D721Med (cell line): Measurements from ENCODE around the gene DTNB.

ENCODE experiments used
- DNase-seq: peaks from one replicate; pipeline ENCODE4 v3.0.0; 2011; ENCODE audit warnings: low spot score; ENCODE audit not compliant: insufficient read length
- FAIRE-seq: peaks from 2 replicates; lab custom pipeline; 2011; peaks lifted over from hg19 to GRCh38; lab: Jason Lieb, UNC
- TF ChIP-seq, protein P1 (sequence below): IDR thresholded peaks from 2 replicates; pipeline ENCODE4 v1.5.1; 2012; ENCODE audit warnings: mild to moderate bottlenecking, control low read depth; ENCODE audit not compliant: insufficient read depth; ENCODE audit errors: missing control alignments

The DTNB gene

GRCh38 chr2:25673300-25674076 lies at the start of gene DTNB:
TSS of gene DTNB (minus strand) at chr2:25673577. CDS start at chr2:25652660, 20,917 bp downstream.
- DNase-seq (peak; percentile 70), FAIRE-seq (no peak)
- TF ChIP-seq, protein P1, sequence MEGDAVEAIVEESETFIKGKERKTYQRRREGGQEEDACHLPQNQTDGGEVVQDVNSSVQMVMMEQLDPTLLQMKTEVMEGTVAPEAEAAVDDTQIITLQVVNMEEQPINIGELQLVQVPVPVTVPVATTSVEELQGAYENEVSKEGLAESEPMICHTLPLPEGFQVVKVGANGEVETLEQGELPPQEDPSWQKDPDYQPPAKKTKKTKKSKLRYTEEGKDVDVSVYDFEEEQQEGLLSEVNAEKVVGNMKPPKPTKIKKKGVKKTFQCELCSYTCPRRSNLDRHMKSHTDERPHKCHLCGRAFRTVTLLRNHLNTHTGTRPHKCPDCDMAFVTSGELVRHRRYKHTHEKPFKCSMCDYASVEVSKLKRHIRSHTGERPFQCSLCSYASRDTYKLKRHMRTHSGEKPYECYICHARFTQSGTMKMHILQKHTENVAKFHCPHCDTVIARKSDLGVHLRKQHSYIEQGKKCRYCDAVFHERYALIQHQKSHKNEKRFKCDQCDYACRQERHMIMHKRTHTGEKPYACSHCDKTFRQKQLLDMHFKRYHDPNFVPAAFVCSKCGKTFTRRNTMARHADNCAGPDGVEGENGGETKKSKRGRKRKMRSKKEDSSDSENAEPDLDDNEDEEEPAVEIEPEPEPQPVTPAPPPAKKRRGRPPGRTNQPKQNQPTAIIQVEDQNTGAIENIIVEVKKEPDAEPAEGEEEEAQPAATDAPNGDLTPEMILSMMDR: no peak

DNA sequence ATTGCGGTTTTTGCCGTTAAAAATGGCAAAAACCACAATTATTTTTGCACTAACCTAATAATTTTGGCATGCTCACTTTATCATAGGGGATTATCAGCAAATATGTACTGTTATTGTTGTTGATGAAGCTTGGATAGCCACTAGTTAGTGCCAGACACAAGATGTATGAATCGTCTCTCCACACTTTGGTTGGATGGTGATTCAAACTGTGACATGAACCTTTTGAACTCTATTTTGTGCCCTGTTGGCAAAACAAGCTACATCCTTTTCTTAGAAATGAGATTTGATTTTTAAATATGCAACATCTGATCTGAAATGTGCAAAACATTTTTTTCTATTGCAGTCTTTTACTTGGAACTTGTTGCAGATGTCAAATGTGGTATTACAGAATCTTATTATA lies 48.8 kb upstream of the DTNB start:
- TF ChIP-seq, protein P1: no peak
- FAIRE-seq (no peak), DNase-seq (no peak)

DNA sequence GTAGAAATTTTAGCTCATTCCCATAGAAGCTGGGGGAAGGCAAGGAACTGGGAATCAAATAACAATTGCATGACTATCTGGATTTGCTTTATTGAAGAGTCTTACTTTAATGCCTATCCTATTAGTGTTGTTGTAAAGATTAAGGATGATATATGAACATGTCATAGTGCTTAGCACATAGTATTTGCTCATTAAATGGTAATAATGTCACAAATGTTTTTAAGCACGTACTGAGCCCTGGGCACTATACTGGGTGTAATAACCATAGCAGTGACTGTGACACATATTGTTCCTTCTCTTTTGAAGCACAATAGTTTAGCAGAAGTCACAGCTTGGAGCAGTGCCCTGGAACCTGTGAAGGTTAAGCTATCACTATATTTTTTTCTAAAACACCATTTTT lies 47.2 kb upstream of the DTNB start:
- TF ChIP-seq, protein P1: no peak
- no peak for FAIRE-seq
- no peak for DNase-seq

DNA sequence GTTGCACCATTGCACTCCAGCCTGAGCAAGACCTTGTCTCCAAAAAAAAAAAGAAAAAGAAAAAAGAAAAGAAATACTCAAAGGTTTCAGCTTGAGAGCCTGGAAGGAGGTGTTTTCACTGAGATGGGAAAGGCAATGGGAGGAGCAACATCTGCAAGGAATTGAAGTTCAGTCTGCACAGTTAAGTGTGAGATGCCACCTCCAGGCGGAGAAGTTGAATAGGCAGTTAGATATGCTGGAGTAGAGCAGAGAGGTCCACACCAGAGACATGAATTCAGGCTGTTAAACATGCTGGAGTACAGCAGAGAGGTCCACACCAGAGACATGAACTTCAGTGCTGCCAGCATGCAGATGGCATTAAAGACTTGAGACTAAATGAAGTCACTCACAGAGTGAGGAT lies 41.4 kb upstream of the DTNB start:
- TF ChIP-seq, protein P1: no peak
- FAIRE-seq (no peak), DNase-seq (no peak)

GRCh38 chr2:25712455-25712854 lies 39.1 kb upstream of the DTNB start:
- DNase-seq (no peak), FAIRE-seq (no peak)
- TF ChIP-seq, protein P1: no peak

- TF ChIP-seq, protein P1: no peak
- DNase-seq: no peak
- FAIRE-seq: no peak
Observed at GRCh38 chr2:25711675-25712354, 38.4 kb upstream of the DTNB start.

- TF ChIP-seq, protein P1: no peak
- FAIRE-seq (no peak), DNase-seq (no peak)
Observed at GRCh38 chr2:25710750-25711149, 37.4 kb upstream of the DTNB start.
